COLO668 (cell line): ENCODE data around the gene GSS.

Experiments
- DNase-seq: peaks from one replicate; lab custom pipeline; 2025; ENCODE audit not compliant: unreplicated experiment; lab: John Stamatoyannopoulos, UW

Gene GSS

GRCh38 chr20:34993941-34994508 lies 38.4 kb upstream of the GSS start:
- no peak for DNase-seq

DNA sequence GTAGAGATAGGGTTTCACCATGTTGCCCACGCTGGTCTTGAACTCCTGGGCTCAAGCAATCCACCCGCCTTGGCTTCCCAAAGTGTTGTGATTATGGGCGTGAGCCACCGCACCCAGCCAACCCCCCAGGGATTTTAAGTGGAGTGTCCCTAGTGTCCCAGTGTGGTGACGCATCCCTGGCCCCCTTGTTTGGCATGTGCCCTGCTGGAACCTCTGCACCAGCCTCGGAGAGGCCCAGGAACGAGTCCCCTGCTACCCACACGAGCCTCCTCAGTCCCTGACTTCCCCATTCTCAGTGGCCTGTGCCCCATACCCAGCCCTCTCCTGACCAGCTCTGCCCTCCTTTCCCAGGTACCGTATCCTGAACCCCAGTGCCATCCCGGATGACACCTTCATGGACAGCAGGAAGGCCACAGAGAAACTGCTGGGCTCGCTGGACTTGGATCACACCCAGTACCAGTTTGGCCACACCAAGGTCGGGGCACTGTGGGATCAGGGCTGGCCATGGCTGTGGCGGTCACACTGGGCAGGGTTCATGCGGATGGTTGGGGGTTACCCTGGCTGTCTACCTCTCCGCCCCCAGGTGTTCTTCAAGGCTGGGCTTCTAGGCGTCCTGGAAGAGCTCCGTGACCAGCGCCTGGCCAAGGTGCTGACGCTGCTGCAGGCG lies 37.3 kb upstream of the GSS start:
- no peak for DNase-seq

DNA sequence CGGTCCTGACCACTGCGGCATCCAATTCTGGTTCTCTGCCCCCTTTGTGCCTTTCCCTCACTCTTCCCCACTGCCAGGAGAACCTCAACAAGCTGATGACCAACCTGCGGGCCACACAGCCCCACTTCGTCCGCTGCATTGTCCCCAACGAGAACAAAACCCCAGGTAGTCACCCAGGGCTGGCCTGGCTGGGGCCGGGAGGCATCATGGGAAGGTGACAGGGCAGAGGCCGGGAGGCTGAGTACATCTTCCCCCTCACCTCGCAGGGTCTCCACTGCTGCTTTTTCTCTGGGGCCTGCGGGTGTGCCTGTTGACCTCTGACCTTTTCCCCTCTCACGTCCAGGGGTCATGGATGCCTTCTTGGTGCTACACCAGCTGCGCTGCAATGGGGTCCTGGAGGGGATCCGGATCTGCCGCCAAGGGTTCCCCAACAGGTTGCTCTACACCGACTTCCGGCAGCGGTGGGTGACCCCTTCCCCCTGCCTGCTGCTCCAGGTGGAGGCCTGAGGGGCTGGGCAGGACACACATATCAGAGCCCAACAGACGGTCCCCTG lies 35.1 kb upstream of the GSS start:
- DNase-seq: no peak

- no peak for DNase-seq
Observed at GRCh38 chr20:34990231-34990630, 34.6 kb upstream of the GSS start.

DNA sequence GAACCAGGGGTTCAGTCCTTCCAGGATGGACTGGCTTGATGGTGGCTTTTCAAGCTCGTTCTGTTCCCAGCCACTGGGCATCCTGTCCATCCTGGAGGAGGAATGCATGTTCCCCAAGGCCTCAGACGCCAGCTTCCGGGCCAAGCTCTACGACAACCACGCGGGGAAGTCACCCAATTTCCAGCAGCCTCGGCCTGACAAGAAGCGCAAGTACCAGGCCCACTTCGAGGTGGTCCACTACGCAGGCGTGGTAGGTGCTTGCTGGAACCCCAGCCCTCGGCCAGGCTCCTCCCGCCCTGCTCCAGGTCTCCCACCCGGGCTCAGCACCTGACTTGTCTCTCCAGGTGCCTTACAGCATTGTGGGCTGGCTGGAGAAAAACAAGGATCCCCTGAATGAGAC lies 34.1 kb upstream of the GSS start:
- no peak for DNase-seq

DNA sequence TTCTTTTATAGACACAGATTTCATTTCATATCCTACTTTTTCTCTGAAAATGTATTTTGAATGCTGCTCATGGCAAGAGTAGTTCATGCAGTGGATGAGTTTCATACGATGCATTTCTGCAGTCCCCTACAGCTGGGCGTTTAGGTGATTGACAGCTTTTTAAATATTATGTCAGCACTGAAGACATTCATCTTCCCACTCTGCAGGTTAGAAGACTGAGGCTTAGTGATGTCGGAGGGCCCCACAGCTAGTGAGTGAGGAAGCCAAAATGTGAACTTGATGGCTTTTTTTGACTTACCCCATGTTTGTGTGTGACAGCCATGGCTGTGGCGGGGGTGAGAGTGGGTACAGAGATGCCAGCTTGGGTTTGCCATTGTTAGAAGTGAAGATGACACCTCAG lies 33.5 kb upstream of the GSS start:
- no peak for DNase-seq

DNA sequence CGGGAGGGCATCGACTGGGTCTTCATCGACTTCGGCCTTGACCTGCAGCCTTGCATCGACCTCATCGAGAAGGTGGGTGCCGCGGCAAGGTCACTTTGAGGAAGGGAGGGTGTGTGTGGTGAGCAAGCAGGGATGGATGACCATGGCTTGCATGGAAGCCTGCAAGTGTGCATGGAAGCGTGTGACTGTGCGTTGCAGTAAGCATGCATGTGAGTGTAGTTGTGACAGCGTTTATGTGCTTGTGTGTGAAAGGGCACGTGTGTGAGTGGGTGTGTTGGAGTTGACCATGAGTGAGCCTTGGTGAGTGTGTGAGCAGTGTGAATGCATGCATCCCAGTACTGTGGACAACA lies 32.6 kb upstream of the GSS start:
- DNase-seq: no peak

DNA sequence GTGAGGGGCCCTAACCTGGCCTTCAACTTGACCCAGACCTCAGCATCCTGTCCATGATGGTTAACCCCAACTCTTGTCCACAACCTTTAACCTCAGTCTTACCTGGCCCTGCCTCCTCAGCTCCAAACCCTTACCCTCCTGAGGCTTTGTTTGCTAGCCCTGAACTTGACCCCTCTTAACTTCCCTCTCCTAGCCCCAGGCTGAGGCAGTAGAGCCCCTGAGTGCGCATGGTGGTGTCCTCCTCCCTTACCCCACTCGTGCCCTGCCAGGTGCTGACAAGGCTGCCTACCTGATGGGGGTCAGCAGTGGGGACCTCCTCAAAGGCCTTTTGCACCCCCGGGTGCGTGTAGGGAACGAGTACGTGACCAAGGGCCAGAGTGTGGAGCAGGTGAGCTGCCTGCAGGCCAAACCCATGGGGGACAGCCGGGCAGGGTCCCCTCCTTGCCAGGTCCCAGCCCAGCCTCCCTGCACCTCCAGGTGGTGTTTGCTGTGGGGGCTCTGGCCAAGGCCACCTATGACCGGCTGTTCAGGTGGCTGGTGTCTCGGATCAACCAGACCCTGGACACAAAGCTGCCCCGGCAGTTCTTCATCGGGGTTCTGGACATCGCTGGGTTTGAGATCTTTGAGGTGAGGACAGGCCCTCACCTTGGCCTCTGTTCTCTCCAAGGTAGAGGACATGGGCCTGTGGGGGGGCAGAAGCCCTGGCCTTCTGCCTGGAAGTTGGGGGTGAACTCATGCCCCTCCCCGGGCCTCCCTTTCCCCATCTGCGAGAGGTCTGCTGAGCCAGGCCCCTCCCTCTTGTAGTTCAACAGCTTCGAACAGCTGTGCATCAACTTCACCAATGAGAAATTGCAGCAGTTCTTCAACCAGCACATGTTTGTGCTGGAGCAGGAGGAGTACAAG lies 31.9 kb upstream of the GSS start:
- DNase-seq: no peak

- DNase-seq: no peak
Observed at GRCh38 chr20:34986311-34987287, 31.0 kb upstream of the GSS start.

GRCh38 chr20:34985461-34986310 lies 30.1 kb upstream of the GSS start:
- DNase-seq: no peak

GRCh38 chr20:34984756-34985261 lies 29.2 kb upstream of the GSS start:
- DNase-seq: peak; percentile 18

- DNase-seq: peak; percentile 57
Observed at GRCh38 chr20:34983995-34984735, 28.6 kb upstream of the GSS start.

GRCh38 chr20:34983089-34983820 lies 27.6 kb upstream of the GSS start:
- no peak for DNase-seq

DNA sequence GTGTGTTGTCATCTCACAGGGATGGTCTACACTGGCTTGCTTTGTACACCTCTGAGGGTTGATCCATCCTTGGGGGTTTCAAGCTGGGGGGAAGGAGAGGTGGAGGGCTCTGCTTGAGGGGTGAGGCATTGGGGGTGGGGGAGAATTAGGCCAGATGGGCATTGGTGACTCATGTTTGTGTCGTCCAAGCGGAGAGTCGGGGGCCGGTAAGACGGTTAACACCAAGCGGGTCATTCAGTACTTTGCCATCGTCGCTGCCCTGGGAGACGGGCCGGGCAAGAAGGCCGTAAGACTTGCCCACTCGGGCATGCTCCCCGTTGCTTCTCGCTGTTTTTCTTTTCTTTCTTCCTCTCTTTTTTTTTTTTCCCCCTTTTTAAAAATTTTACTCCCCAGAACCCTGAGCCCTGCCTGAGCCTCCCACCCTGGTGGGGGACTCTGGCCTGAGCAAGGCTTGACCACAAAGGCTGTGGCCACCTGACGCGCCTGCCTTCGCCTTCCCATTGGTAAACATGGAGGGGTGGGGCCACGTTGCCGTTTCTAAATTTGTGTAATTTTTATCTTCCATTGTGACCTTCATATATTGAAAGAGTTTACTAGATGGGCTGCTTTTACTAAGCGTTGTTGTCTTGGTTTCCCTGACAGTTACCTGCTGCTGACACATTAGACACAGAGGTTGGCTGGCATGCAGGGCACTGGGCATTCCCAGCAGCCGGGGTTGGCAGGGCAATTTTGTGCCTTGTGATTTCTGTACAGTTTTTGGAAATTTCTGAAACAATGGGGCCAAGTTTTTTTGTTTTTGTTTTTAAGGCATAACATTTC lies 26.9 kb upstream of the GSS start:
- DNase-seq: no peak

DNA sequence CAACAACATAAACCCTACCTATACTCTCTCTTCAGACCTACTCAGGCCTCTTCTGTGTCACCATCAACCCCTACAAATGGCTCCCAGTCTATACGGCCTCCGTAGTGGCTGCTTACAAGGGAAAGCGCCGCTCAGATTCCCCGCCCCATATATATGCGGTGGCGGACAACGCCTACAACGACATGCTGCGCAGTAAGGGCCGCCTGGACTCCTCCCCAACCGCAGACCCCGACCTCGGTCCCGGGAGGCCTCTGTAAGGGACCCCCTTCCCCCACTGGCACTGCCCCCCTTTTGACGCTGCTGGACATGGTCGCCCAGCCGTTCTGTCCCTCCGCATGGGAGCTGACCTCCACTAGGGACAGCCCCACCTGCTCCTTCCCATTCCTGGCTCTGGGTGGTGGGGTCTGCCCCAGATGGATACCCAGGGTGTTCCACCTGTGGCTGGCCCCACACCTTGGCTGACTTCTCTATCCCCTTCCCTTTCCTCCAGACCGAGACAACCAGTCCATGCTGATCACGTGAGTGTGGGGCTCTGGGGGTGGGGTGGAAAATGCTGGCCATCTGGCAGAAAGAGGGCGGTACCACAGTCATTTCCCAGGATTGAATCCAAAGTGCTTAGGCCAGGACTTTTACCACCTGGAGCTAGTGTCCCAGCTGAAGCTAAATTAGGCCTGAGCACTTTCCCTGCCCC lies 25.1 kb upstream of the GSS start:
- DNase-seq: peak; percentile 56

- no peak for DNase-seq
Observed at GRCh38 chr20:34979366-34980153, 24.0 kb upstream of the GSS start.
